Kidney (tissue), 14 donors: Measurements from ENCODE around the gene RNF40. TPM values are rescaled to one million over a fixed set of nuclear protein-coding genes. Genes with fewer than 3 reads are reported as not detected.

ENCODE experiments used
- DNase-seq, 5 donors: peaks; one replicate each; pipeline ENCODE4 v3.0.0-alpha.2; 2013 to 2020
- FAIRE-seq: peaks from 2 replicates; lab custom pipeline; 2012; peaks lifted over from hg19 to GRCh38; lab: Jason Lieb, UNC
- H3K27ac ChIP-seq, 2 donors: one replicate each; pipeline ENCODE4 v1.7.0; 2013; ENCODE audit warnings: low read depth in 2 of 2, low read length in 2 of 2, inconsistent platforms in 1 of 2
- H3K27me3 ChIP-seq: one replicate; pipeline ENCODE4 v1.7.1; 2013; ENCODE audit warnings: low read length, inconsistent platforms; ENCODE audit not compliant: control insufficient read depth, insufficient read depth
- H3K36me3 ChIP-seq, 3 donors: one replicate each; pipeline versions ENCODE4 v1.7.0 to v1.7.1; 2013; ENCODE audit warnings: low read length in 3 of 3, control low read depth in 1 of 3, inconsistent platforms in 1 of 3; ENCODE audit not compliant: insufficient read depth in 3 of 3, control insufficient read depth in 2 of 3
- H3K4me1 ChIP-seq, 3 donors: one replicate each; pipeline versions ENCODE4 v1.7.0 to v1.7.1; 2013; ENCODE audit warnings: low read length in 3 of 3, inconsistent platforms in 1 of 3, low read depth in 1 of 3; ENCODE audit not compliant: control insufficient read depth in 2 of 3, insufficient read depth in 2 of 3
- H3K4me3 ChIP-seq, 3 donors: one replicate each; pipeline versions ENCODE4 v1.7.0 to v1.8.1; 2013; ENCODE audit warnings: low read length in 3 of 3, control low read depth in 1 of 3, inconsistent platforms in 1 of 3
- H3K9ac ChIP-seq, 3 donors: one replicate each; pipeline versions ENCODE4 v1.7.0 to v1.7.1; 2013; ENCODE audit warnings: low read length in 3 of 3, control low read depth in 1 of 3, inconsistent platforms in 1 of 3
- H3K9me3 ChIP-seq, 3 donors: one replicate each; pipeline versions ENCODE4 v1.7.0 to v1.7.1; 2013; ENCODE audit warnings: low read length in 3 of 3, control low read depth in 1 of 3, inconsistent platforms in 1 of 3; ENCODE audit not compliant: control insufficient read depth in 2 of 3, insufficient read depth in 1 of 3
- intact Hi-C: fragments of 100-400 bp; cut with DNase I; formaldehyde crosslinking; loops from one replicate; pipeline ENCODE4 v1.11.1; 2022
- polyA plus RNA-seq: library from polyadenylated mRNA; stranded (reverse); fragments of 350-450 nt; fragmentation: Illumina TruSeq; extraction: RNeasy Lipid Tissue Mini Kit (QIAGEN cat#74804); gene quantifications from one replicate; pipeline ENCODE4 v1.2.3, GENCODE V29; 2014; ENCODE audit warnings: low read depth, low replicate concordance; ENCODE audit not compliant: insufficient read depth
- total RNA-seq: library from RNA; stranded (reverse); fragmentation: NEBNext Ultra II Directional; extraction: Animal tissue kit (Norgen Biotek cat#: 25700); gene quantifications from one replicate; pipeline ENCODE4 v1.2.1, GENCODE V29; 2021
- TF ChIP-seq, protein P1 (sequence below): IDR thresholded peaks from 3 replicates; pipeline ENCODE4 v1.5.1; 2012; ENCODE audit warnings: mild to moderate bottlenecking, moderate library complexity, borderline replicate concordance; ENCODE audit not compliant: insufficient read depth; ENCODE audit errors: extremely low read depth
- donor health status: control.
- donor health status: control.
- donor health status: control.
- donor health status: control.
- donor health status: control.
- donor health status: DM: yes; HTN: yes; CAD: no.
- donor health status: Normal renal cell carcinoma (clear cell type).

RNF40 gene
- total and polyA plus RNA-seq, 2 donors from 2014 or later = 74.3 to 109 TPM

DNA sequence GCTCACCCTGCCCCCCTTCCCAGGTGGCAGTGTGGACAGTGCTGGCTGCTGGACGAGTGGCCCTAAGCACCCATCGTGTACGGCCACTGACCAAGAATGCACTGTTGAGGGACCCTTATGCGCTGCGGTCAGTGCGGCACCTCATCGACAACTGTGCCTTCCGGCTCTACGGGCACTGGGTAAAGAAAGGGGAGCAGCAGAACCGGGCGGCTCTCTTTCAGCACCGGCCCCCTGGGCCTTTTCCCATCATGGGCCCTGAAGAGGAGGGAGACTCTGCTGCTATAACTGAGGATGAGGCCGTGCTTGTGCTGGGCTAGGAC is 5.4 kb upstream of the RNF40 start:
- TF ChIP-seq, protein P1, sequence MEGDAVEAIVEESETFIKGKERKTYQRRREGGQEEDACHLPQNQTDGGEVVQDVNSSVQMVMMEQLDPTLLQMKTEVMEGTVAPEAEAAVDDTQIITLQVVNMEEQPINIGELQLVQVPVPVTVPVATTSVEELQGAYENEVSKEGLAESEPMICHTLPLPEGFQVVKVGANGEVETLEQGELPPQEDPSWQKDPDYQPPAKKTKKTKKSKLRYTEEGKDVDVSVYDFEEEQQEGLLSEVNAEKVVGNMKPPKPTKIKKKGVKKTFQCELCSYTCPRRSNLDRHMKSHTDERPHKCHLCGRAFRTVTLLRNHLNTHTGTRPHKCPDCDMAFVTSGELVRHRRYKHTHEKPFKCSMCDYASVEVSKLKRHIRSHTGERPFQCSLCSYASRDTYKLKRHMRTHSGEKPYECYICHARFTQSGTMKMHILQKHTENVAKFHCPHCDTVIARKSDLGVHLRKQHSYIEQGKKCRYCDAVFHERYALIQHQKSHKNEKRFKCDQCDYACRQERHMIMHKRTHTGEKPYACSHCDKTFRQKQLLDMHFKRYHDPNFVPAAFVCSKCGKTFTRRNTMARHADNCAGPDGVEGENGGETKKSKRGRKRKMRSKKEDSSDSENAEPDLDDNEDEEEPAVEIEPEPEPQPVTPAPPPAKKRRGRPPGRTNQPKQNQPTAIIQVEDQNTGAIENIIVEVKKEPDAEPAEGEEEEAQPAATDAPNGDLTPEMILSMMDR = no peak
- Histone ChIP-seq H3K9me3 (no peaks in the 10 kb centered on the region), H3K27ac (no peak overlapping the region), H3K4me3 (no peak overlapping the region), H3K4me1 (peaks cover 0 to 7% (median 0%) of the 10 kb centered on the region in 3 donors), H3K27me3 (no peaks in the 10 kb centered on the region), H3K36me3 (peaks cover 0 to 14% (median 7%) of the 10 kb centered on the region in 3 donors), H3K9ac (no peak overlapping the region)
- FAIRE-seq (no peak), DNase-seq (no peak)
- intact Hi-C loops = no loop called here

DNA sequence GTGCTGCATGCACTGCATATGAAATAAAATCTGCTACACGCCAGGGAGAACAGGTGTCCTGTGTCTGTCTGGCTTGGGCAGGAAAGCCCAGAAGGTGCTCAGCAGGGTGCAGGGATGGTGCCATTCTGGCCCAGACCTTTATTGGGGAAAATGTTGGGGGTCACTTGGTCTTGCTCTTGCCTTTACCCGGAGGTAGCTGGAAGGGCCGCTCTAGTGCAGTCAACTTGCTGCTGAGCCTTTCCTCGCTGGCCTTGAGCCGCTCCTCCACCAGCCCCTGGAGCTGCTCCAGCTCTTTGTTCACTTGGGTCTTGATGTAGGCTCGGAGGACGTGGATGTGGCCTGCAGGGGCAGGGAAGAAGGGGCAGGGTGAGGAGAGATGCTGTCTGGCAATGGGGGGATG is 4.8 kb upstream of the RNF40 start:
- no peaks in the 10 kb centered on the region for H3K27me3 ChIP-seq
- peak in 1 of 5 donors; percentile 63 for DNase-seq
- no peak overlapping the region for H3K4me3 ChIP-seq
- FAIRE-seq = no peak
- no peak overlapping the region for H3K9ac ChIP-seq
- H3K36me3 ChIP-seq = peaks cover 0 to 14% (median 7%) of the 10 kb centered on the region in 3 donors
- H3K9me3 ChIP-seq = no peaks in the 10 kb centered on the region
- intact Hi-C loops = no loop called here
- no peak overlapping the region for H3K27ac ChIP-seq
- TF ChIP-seq, protein P1 = no peak
- peaks cover 0 to 7% (median 0%) of the 10 kb centered on the region in 3 donors for H3K4me1 ChIP-seq

DNA sequence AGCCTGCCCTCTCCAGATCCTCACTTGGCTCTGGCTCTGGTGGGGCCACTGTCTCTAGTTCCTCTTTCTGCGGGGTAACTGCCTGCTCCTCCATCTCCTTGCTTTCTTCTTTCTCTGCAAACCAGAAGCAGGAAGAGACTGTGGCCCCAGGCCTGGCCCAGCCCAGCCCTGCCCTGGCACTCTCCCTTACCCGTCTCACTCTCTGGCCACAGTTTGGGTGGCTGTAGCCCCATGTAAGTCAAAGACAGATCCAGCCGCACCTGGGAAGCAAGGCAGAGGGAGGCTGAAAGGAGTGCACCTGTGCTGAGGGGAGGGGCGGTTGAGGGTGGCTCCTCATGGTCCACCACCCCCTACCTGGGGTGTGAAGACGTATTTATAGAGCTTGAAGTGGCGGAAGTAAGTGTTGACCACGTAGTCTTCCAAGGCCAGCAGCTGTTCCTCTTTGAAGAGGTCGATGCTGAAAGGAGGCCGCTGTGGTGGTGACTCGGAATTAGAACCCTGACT is 3.1 kb upstream of the RNF40 start:
- Histone ChIP-seq H3K27ac (no peak overlapping the region), H3K9me3 (no peaks in the 10 kb centered on the region), H3K4me1 (peaks cover 4 to 18% (median 8%) of the 10 kb centered on the region in 3 donors), H3K4me3 (no peak overlapping the region), H3K36me3 (peaks cover 4 to 18% (median 7%) of the 10 kb centered on the region in 3 donors), H3K27me3 (no peaks in the 10 kb centered on the region), H3K9ac (no peak overlapping the region)
- FAIRE-seq = no peak
- TF ChIP-seq, protein P1 = no peak
- DNase-seq = peak in 2 of 5 donors; percentile 26 to 56
- intact Hi-C loops = no loop called here
